C4-2B (cell line): ENCODE data around the gene JHY.

Experiments
- ZFX ChIP-seq: fragments of 450-650 bp; IDR thresholded peaks from 2 replicates; pipeline ENCODE4 v1.6.1; 2017
- TF ChIP-seq, protein P1 (sequence below): fragments of 450-650 bp; conservative IDR thresholded peaks from 2 replicates; pipeline ENCODE4 v1.5.1; 2017; ENCODE audit warnings: mild to moderate bottlenecking

DNA sequence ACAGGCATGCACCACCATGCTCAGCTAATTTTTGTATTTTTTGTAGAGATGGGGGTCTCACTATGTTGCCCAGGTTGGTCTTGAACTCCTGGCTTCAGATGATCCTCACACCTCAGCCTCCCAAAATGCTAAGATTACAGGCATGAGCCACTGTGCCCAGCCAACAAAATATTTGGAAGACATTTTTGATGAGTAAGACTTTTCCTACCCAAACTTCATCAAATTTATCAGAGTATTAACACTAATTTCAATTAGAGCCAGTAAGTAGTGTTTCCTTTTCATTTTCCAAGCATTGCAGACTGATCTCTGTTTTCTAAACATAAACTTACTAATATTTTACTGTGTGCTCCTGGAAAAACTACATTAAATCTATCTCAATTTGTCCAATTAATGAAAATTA is 45.6 kb upstream of the JHY start:
- TF ChIP-seq, protein P1, sequence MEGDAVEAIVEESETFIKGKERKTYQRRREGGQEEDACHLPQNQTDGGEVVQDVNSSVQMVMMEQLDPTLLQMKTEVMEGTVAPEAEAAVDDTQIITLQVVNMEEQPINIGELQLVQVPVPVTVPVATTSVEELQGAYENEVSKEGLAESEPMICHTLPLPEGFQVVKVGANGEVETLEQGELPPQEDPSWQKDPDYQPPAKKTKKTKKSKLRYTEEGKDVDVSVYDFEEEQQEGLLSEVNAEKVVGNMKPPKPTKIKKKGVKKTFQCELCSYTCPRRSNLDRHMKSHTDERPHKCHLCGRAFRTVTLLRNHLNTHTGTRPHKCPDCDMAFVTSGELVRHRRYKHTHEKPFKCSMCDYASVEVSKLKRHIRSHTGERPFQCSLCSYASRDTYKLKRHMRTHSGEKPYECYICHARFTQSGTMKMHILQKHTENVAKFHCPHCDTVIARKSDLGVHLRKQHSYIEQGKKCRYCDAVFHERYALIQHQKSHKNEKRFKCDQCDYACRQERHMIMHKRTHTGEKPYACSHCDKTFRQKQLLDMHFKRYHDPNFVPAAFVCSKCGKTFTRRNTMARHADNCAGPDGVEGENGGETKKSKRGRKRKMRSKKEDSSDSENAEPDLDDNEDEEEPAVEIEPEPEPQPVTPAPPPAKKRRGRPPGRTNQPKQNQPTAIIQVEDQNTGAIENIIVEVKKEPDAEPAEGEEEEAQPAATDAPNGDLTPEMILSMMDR = no peak
- no peak for TF ChIP-seq ZFX
